Small intestine (tissue), 7 donors: ENCODE data around the gene N4BP2L1. TPM values are rescaled to one million over a fixed set of nuclear protein-coding genes. Genes with fewer than 3 reads are reported as not detected.
"Not testable (repeated sequence)": the region's sequence is repeated elsewhere in the genome, so short reads cannot be mapped to it uniquely, and the experiment has no call there.

ENCODE experiments used
- DNase-seq, 2 donors: peaks; one replicate each; pipeline versions ENCODE4 v3.0.0 to v3.0.0-alpha.2; 2013
- FAIRE-seq: peaks from 2 replicates; lab custom pipeline; 2012; peaks lifted over from hg19 to GRCh38; lab: Jason Lieb, UNC
- H3K27ac ChIP-seq, 3 donors: one replicate each; pipeline ENCODE4 v1.5.1; 2013; ENCODE audit warnings: low read length in 2 of 3, mild to moderate bottlenecking in 2 of 3, control low read depth in 1 of 3, inconsistent platforms in 1 of 3, low read depth in 1 of 3, moderate library complexity in 1 of 3
- H3K27me3 ChIP-seq, 3 donors: one replicate each; pipeline ENCODE4 v1.6.1; 2013; ENCODE audit warnings: low read length in 3 of 3, inconsistent platforms in 1 of 3; ENCODE audit not compliant: control insufficient read depth in 3 of 3, insufficient read depth in 3 of 3
- H3K36me3 ChIP-seq, 3 donors: one replicate each; pipeline ENCODE4 v1.6.1; 2013; ENCODE audit warnings: low read length in 3 of 3, inconsistent platforms in 1 of 3, low read depth in 1 of 3, mild to moderate bottlenecking in 1 of 3, moderate library complexity in 1 of 3; ENCODE audit not compliant: control insufficient read depth in 3 of 3, insufficient read depth in 2 of 3
- H3K4me1 ChIP-seq, 3 donors: one replicate each; pipeline ENCODE4 v1.6.1; 2013; ENCODE audit warnings: low read length in 2 of 3, inconsistent platforms in 1 of 3, low read depth in 1 of 3, mild to moderate bottlenecking in 1 of 3, moderate library complexity in 1 of 3; ENCODE audit not compliant: control insufficient read depth in 3 of 3, insufficient read depth in 2 of 3
- H3K4me3 ChIP-seq, 3 donors: one replicate each; pipeline ENCODE4 v1.5.1; 2013; ENCODE audit warnings: low read length in 3 of 3, control low read depth in 1 of 3, inconsistent platforms in 1 of 3, low read depth in 1 of 3, mild to moderate bottlenecking in 1 of 3, moderate library complexity in 1 of 3
- H3K9me3 ChIP-seq, 2 donors: one replicate each; pipeline ENCODE4 v1.6.1; 2013; ENCODE audit warnings: low read depth in 1 of 2, low read length in 1 of 2; ENCODE audit not compliant: control insufficient read depth in 2 of 2, insufficient read depth in 1 of 2
- WGBS, 3 donors: extraction: QIAGEN DNeasy Blood & Tissue Kit; methylation state at CpG; one replicate each; pipeline ENCODE4 v1.1.7; 2013; 5-methylcytosine and 5-hydroxymethylcytosine counted together
- polyA plus RNA-seq, 4 donors: library from polyadenylated mRNA; stranded (reverse) in 3 of 4; unstranded in 1 of 4; fragments of 200-250 nt in 3 of 4; fragments of 120-200 nt in 1 of 4; gene quantifications; one replicate each; pipeline versions ENCODE4 v1.2.1 to v1.2.3, GENCODE V29; 2013
- donor health status: healthy with polysubstance abuse.
- donor health status: control.
- donor health status: control.
- donor health status: Bipolar disorder and iron deficiency.
- donor health status: healthy.

The N4BP2L1 gene
- polyA plus RNA-seq, 4 donors = 13.8 to 20.6 (median 17.3) TPM

- no peaks in the 10 kb centered on the region for H3K27me3 ChIP-seq
- H3K4me3 ChIP-seq = no peak overlapping the region
- H3K4me1 ChIP-seq = no peaks in the 10 kb centered on the region
- FAIRE-seq = no peak
- no peak overlapping the region for H3K27ac ChIP-seq
- DNase-seq = no peak
- peaks cover 0 to 6% of the 10 kb centered on the region in 2 donors for H3K9me3 ChIP-seq
- WGBS, 3 donors = 93 to 97% (median 95%) methylated on average over 13 of the region's 13 CpGs
- H3K36me3 ChIP-seq = peaks cover 0 to 6% (median 0%) of the 10 kb centered on the region in 3 donors
These were observed 51.1 kb downstream of the N4BP2L1 start for GRCh38 chr13:32376642-32377415.

GRCh38 chr13:32370805-32371204, 57.1 kb downstream of the N4BP2L1 start:
- peaks cover 0 to 8% (median 0%) of the 10 kb centered on the region in 3 donors for H3K36me3 ChIP-seq
- H3K27ac ChIP-seq = no peak overlapping the region
- FAIRE-seq = no peak
- no peaks in the 10 kb centered on the region for H3K27me3 ChIP-seq
- WGBS, 3 donors = 97 to 98% (median 98%) methylated on average over 2 of the region's 2 CpGs
- H3K9me3 ChIP-seq = peaks cover 0 to 6% of the 10 kb centered on the region in 2 donors
- no peak for DNase-seq
- no peak overlapping the region for H3K4me3 ChIP-seq
- H3K4me1 ChIP-seq = no peaks in the 10 kb centered on the region

- 90 to 96% (median 93%) methylated on average over 2 of the region's 2 CpGs for WGBS, 3 donors
- no peak overlapping the region for H3K27ac ChIP-seq
- no peaks in the 10 kb centered on the region for H3K9me3 ChIP-seq
- peaks cover 0 to 5% (median 0%) of the 10 kb centered on the region in 3 donors for H3K36me3 ChIP-seq
- DNase-seq (no peak), FAIRE-seq (no peak)
- no peaks in the 10 kb centered on the region for H3K4me1 ChIP-seq
- H3K4me3 ChIP-seq = no peak overlapping the region
- no peaks in the 10 kb centered on the region for H3K27me3 ChIP-seq
These were observed 65.4 kb downstream of the N4BP2L1 start for GRCh38 chr13:32362574-32362973.

- H3K27ac ChIP-seq, H3K36me3 ChIP-seq, H3K9me3 ChIP-seq, H3K27me3 ChIP-seq, DNase-seq, H3K4me3 ChIP-seq, FAIRE-seq, H3K4me1 ChIP-seq: not testable (repeated sequence)
- 95 to 99% (median 99%) methylated on average over 8 of the region's 8 CpGs for WGBS, 3 donors
These were observed 72.0 kb downstream of the N4BP2L1 start for GRCh38 chr13:32355935-32356334.

- peaks cover 0 to 6% (median 0%) of the 10 kb centered on the region in 3 donors for H3K36me3 ChIP-seq
These were observed 73.9 kb downstream of the N4BP2L1 start for GRCh38 chr13:32354040-32354439.

GRCh38 chr13:32350839-32351441, 77.0 kb downstream of the N4BP2L1 start:
- not testable (repeated sequence) for H3K4me1 ChIP-seq, H3K27ac ChIP-seq, DNase-seq, H3K4me3 ChIP-seq, H3K9me3 ChIP-seq, H3K27me3 ChIP-seq, FAIRE-seq, H3K36me3 ChIP-seq
- WGBS, 3 donors = 91 to 96% (median 95%) methylated on average over 15 of the region's 15 CpGs

More at GRCh38 chr13:32354040-32354439, 73.9 kb downstream of the N4BP2L1 start:
- WGBS, 3 donors = 97 to 100% (median 99%) methylated on average over 1 of the region's 1 CpG
- no peak for DNase-seq
- no peak overlapping the region for H3K27ac ChIP-seq
- no peaks in the 10 kb centered on the region for H3K27me3 ChIP-seq
- H3K4me3 ChIP-seq = no peak overlapping the region
- no peaks in the 10 kb centered on the region for H3K4me1 ChIP-seq
- FAIRE-seq = no peak
- H3K9me3 ChIP-seq = no peaks in the 10 kb centered on the region

Other genes with a start within 250 kb of the N4BP2L1 start
- gene ZAR1L, start 112.8 kb downstream of the N4BP2L1 start, polyA plus RNA-seq = not detected
- 1 to 10 TPM in 2 of 4 donors, under 1 TPM in 2; under 0.01 to 3.9 (median 1.2) TPM for gene BRCA2, start 112.6 kb downstream of the N4BP2L1 start, polyA plus RNA-seq
- 100 to 1,000 TPM in 1 of 4 donors, 10 to 100 TPM in 3; 31.9 to 168 (median 39.8) TPM for gene N4BP2L2, start 110.7 kb upstream of the N4BP2L1 start, polyA plus RNA-seq
- 10 to 100 TPM in 1 of 4 donors, 1 to 10 TPM in 3; 6.5 to 26.5 (median 7.8) TPM for gene PDS5B, start 158.3 kb upstream of the N4BP2L1 start, polyA plus RNA-seq